Liver (tissue), 3 donors: Measurements from ENCODE around the gene RUBCN.
"Not testable (repeated sequence)": the region's sequence is repeated elsewhere in the genome, so short reads cannot be mapped to it uniquely, and the experiment has no call there.

ENCODE experiments used
- JUND ChIP-seq, 2 donors: IDR thresholded peaks; 2 replicates each; pipeline ENCODE4 v1.6.1; 2016; ENCODE audit warnings: antibody characterized with exemption in 2 of 2
- SP1 ChIP-seq: IDR thresholded peaks from 2 replicates; pipeline ENCODE4 v1.6.1; 2018; ENCODE audit warnings: antibody characterized with exemption, mild to moderate bottlenecking
- TF ChIP-seq, protein P1 (sequence below): fragments of 150-350 bp; IDR thresholded peaks from 2 replicates; pipeline ENCODE4 v1.5.1; 2017; ENCODE audit warnings: improper control_type of control experiment, low read depth, low read length; ENCODE audit not compliant: missing input control
- TF ChIP-seq, protein P2 (sequence below): IDR thresholded peaks from 2 replicates; pipeline ENCODE4 v1.6.1; 2016; ENCODE audit warnings: antibody characterized with exemption
- TF ChIP-seq, protein P3 (sequence below): IDR thresholded peaks from 2 replicates; pipeline ENCODE4 v1.6.1; 2016; ENCODE audit warnings: antibody characterized with exemption
- TF ChIP-seq, protein P4 (sequence below): IDR thresholded peaks from 2 replicates; pipeline ENCODE4 v1.6.1; 2016; ENCODE audit warnings: antibody characterized with exemption, mild to moderate bottlenecking
- donor health status: healthy.
- donor health status: healthy.

DNA sequence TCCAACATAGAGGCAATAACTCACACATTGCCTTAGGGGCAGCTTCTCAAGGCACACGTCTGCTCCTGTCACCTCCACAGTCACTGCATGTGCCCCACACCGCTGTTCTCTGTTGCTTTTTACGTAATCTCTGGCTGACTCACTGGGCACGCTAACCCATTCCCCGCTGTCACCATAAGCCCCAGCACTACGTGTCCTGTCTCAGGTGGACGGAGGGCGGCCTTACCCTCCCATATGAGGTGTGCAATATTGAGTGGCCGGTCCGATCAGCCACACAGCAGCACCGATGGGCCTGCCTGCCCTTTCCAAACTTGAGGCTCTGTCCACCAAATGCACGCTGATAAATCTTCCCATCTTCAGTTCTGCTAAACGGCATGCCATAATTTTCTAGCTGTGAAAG, 115.2 kb downstream of the RUBCN start:
- TF ChIP-seq, protein P1, sequence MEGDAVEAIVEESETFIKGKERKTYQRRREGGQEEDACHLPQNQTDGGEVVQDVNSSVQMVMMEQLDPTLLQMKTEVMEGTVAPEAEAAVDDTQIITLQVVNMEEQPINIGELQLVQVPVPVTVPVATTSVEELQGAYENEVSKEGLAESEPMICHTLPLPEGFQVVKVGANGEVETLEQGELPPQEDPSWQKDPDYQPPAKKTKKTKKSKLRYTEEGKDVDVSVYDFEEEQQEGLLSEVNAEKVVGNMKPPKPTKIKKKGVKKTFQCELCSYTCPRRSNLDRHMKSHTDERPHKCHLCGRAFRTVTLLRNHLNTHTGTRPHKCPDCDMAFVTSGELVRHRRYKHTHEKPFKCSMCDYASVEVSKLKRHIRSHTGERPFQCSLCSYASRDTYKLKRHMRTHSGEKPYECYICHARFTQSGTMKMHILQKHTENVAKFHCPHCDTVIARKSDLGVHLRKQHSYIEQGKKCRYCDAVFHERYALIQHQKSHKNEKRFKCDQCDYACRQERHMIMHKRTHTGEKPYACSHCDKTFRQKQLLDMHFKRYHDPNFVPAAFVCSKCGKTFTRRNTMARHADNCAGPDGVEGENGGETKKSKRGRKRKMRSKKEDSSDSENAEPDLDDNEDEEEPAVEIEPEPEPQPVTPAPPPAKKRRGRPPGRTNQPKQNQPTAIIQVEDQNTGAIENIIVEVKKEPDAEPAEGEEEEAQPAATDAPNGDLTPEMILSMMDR = not testable (repeated sequence)
- TF ChIP-seq SP1; JUND (IDR thresholded peaks at IDR 0.05): not testable (repeated sequence)
- TF ChIP-seq, protein P2, sequence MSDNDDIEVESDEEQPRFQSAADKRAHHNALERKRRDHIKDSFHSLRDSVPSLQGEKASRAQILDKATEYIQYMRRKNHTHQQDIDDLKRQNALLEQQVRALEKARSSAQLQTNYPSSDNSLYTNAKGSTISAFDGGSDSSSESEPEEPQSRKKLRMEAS = not testable (repeated sequence)
- TF ChIP-seq, protein P3, sequence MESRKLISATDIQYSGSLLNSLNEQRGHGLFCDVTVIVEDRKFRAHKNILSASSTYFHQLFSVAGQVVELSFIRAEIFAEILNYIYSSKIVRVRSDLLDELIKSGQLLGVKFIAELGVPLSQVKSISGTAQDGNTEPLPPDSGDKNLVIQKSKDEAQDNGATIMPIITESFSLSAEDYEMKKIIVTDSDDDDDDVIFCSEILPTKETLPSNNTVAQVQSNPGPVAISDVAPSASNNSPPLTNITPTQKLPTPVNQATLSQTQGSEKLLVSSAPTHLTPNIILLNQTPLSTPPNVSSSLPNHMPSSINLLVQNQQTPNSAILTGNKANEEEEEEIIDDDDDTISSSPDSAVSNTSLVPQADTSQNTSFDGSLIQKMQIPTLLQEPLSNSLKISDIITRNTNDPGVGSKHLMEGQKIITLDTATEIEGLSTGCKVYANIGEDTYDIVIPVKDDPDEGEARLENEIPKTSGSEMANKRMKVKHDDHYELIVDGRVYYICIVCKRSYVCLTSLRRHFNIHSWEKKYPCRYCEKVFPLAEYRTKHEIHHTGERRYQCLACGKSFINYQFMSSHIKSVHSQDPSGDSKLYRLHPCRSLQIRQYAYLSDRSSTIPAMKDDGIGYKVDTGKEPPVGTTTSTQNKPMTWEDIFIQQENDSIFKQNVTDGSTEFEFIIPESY = not testable (repeated sequence)
- TF ChIP-seq, protein P4, sequence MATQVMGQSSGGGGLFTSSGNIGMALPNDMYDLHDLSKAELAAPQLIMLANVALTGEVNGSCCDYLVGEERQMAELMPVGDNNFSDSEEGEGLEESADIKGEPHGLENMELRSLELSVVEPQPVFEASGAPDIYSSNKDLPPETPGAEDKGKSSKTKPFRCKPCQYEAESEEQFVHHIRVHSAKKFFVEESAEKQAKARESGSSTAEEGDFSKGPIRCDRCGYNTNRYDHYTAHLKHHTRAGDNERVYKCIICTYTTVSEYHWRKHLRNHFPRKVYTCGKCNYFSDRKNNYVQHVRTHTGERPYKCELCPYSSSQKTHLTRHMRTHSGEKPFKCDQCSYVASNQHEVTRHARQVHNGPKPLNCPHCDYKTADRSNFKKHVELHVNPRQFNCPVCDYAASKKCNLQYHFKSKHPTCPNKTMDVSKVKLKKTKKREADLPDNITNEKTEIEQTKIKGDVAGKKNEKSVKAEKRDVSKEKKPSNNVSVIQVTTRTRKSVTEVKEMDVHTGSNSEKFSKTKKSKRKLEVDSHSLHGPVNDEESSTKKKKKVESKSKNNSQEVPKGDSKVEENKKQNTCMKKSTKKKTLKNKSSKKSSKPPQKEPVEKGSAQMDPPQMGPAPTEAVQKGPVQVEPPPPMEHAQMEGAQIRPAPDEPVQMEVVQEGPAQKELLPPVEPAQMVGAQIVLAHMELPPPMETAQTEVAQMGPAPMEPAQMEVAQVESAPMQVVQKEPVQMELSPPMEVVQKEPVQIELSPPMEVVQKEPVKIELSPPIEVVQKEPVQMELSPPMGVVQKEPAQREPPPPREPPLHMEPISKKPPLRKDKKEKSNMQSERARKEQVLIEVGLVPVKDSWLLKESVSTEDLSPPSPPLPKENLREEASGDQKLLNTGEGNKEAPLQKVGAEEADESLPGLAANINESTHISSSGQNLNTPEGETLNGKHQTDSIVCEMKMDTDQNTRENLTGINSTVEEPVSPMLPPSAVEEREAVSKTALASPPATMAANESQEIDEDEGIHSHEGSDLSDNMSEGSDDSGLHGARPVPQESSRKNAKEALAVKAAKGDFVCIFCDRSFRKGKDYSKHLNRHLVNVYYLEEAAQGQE = not testable (repeated sequence)
